Measurements from ENCODE around the gene IRAK3.
A peak's percentile ranks its signal among the peaks of the same experiment; 100 is the strongest.

IRAK3 gene, protein sequence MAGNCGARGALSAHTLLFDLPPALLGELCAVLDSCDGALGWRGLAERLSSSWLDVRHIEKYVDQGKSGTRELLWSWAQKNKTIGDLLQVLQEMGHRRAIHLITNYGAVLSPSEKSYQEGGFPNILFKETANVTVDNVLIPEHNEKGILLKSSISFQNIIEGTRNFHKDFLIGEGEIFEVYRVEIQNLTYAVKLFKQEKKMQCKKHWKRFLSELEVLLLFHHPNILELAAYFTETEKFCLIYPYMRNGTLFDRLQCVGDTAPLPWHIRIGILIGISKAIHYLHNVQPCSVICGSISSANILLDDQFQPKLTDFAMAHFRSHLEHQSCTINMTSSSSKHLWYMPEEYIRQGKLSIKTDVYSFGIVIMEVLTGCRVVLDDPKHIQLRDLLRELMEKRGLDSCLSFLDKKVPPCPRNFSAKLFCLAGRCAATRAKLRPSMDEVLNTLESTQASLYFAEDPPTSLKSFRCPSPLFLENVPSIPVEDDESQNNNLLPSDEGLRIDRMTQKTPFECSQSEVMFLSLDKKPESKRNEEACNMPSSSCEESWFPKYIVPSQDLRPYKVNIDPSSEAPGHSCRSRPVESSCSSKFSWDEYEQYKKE

DNA sequence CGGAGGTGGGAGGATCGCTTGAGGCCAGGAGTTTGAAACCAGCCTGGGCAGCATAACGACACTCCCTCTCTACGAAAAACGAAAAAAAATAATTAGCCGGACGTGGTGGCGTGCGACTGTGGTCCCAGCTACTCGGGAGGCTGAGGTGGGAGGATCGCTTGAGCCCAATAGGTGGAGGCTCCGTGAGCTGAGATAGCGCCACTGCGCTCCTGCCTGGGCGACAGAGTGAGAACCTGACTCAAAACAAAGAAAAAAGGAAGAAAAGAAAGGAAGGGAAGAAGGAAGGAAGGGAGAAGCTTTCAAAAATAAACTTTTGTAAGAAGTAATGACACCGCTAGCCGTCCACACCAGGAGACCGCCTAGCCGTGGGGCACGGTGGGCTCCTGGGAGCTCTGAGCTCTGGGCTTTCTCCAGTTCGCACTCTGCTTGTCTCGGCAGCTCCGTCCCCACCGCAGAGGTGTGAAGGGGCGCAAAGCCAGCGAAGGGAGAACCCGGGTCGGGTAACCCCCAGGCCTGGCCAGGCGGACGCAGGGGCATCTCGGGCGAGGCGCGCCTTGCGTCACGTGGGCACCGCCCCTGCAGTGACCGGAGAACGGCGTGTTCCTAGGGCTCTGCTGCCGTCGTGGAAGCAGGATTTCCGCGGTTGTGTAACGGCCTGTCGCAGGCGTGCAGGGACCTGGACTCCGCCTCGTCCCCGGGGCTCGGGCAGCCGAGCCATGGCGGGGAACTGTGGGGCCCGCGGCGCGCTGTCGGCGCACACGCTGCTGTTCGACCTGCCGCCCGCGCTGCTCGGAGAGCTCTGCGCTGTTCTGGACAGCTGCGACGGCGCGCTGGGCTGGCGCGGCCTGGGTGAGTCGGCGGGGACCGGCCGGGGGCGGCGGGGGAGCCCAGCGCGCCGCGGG is at the start of gene IRAK3:
TSS of gene IRAK3 (plus strand) at position 631 of the 902 bp plus-strand sequence. CDS start at position 717, 86 bp downstream.
- intact Hi-C loops (cut with micrococcal nuclease): loop anchor here (5.0 kb wide), 1 partner anchor 37 kb away; no protein-coding TSS in a partner anchor
- H3K27ac Mint-ChIP-seq: peak within 1 kb of the TSS; percentile 97

DNA sequence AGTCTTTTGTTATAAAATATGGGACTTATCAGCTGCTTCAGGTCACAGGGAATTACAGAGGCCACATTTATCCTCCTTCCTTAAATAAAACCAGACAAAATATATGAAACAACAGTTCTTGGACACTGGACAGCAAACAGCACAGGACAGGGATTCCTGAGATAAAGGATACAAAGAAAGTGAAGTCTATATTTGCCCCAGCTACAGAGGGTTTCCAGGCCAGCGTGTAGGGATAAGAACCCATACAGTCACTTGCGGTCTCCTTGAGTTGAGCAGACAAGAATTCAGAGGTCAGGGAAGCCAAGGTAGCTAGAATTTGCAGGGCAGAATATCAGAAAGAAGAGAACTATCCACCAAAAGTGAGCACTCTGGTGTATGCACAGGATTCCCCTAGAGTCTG is 49.7 kb upstream of the IRAK3 start:
- intact Hi-C loops (cut with micrococcal nuclease): no loop called here
- Mint-ChIP-seq H3K4me3 (no peak overlapping the region), H3K27me3 (no peaks in the 10 kb centered on the region), H3K36me3 (ENCODE audit: low read depth) (peaks cover 69% of the 10 kb centered on the region), H3K4me1 (ENCODE audit: low read depth) (peaks cover 6% of the 10 kb centered on the region), H3K27ac (no peak overlapping the region), H3K9me3 (peaks cover 17% of the 10 kb centered on the region)

More for the DNA sequence above, at the start of gene IRAK3:
- H3K27me3 Mint-ChIP-seq: no peaks in the 10 kb centered on the region
- H3K4me1 Mint-ChIP-seq (ENCODE audit: low read depth): peaks cover 50% of the 10 kb centered on the region
- no peaks in the 10 kb centered on the region for H3K36me3 Mint-ChIP-seq (ENCODE audit: low read depth)
- peaks cover 9% of the 10 kb centered on the region for H3K9me3 Mint-ChIP-seq
- peak within 1 kb of the TSS; percentile 83 for H3K4me3 Mint-ChIP-seq

DNA sequence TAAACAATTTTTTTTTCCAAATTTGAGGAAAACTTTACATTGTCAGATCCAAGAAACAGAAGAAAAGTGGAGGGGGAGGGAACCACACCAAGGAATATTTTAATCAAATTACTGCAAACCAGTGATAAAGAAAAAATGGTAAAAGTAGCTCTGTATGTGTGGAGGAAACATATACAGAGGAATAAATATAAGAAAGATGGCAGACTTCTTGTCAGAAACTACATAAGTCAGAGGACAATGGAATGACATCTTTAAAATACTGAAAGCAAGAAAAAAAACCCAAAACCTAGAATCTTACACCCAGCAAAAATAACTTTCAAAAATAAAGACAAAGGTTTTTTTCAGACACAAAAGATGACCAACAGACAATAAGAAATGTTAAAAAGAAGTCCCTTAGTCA is 48.3 kb upstream of the IRAK3 start:
- Mint-ChIP-seq H3K9me3 (peaks cover 17% of the 10 kb centered on the region), H3K27me3 (no peaks in the 10 kb centered on the region), H3K4me3 (no peak overlapping the region), H3K27ac (no peak overlapping the region), H3K36me3 (ENCODE audit: low read depth) (peaks cover 79% of the 10 kb centered on the region), H3K4me1 (ENCODE audit: low read depth) (peaks cover 18% of the 10 kb centered on the region)
- intact Hi-C loops (cut with micrococcal nuclease): loop anchor here (10.0 kb wide), 2 partner anchors 264 to 554 kb away; no protein-coding TSS in a partner anchor

DNA sequence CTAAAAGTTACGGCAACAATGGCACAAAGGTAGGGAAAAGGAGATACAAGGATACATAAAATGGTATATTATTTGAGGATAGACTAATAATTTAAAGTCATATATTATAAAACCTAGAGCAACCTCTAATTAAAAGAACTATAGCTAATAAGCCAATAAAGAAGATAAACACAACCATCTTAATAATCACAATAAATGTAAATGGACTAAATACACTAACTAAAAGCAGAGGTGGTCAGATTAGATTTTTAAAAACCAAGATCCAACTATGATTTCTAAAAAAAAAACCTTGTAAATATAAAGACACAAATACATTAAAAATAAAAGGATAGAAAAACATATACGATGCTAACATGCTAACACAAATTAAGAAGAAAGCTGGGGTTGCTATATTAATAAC is 47.7 kb upstream of the IRAK3 start:
- H3K27ac Mint-ChIP-seq: no peak overlapping the region
- H3K4me3 Mint-ChIP-seq: no peak overlapping the region
- H3K36me3 Mint-ChIP-seq (ENCODE audit: low read depth): peaks cover 81% of the 10 kb centered on the region
- H3K27me3 Mint-ChIP-seq: no peaks in the 10 kb centered on the region
- H3K9me3 Mint-ChIP-seq: peaks cover 17% of the 10 kb centered on the region
- intact Hi-C loops (cut with micrococcal nuclease): loop anchor here (10.0 kb wide), 2 partner anchors 264 to 554 kb away; no protein-coding TSS in a partner anchor
- peaks cover 23% of the 10 kb centered on the region for H3K4me1 Mint-ChIP-seq (ENCODE audit: low read depth)

DNA sequence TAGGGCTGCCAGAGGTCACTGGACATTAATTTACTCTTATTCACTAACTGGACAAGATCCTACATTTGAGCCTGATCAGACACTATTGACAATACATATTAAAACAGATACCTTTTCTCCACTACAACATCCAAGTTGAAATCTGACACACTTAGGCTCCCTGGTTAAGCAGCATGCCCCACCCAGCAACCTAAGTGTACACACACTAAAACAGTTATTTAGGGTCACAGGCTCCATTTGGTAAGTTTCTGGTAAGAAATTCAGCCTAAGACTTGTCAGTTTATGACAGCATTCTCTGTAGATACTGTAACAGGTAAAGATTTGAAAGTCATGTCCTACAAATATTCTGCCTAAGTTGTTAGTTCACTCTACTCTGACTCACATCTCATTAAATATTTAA is 46.2 kb upstream of the IRAK3 start:
- peaks cover 24% of the 10 kb centered on the region for H3K4me1 Mint-ChIP-seq (ENCODE audit: low read depth)
- H3K4me3 Mint-ChIP-seq: no peak overlapping the region
- intact Hi-C loops (cut with micrococcal nuclease): loop anchor here (10.0 kb wide), 2 partner anchors 262 to 552 kb away; no protein-coding TSS in a partner anchor
- peaks cover 17% of the 10 kb centered on the region for H3K9me3 Mint-ChIP-seq
- H3K27me3 Mint-ChIP-seq: no peaks in the 10 kb centered on the region
- no peak overlapping the region for H3K27ac Mint-ChIP-seq
- H3K36me3 Mint-ChIP-seq (ENCODE audit: low read depth): peaks cover 72% of the 10 kb centered on the region

DNA sequence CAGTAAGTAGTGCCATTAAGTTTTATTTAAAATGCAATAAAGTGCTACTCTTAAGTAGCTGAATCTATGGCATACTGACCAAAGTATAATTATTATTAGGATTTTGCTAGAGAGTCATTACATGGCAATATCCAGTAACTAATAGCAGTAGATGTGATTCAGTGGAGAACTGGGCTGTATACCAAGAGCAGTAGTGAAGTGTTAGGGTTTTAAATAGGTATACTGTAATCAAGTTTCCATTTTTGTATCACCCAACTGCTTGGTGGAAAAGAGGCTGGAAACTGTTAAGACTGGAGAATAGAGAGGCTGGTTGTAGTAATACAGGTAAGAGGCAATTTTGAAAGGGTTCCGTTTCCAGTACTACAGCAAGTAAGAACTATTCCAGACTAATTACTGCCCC is 45.1 kb upstream of the IRAK3 start:
- Mint-ChIP-seq H3K9me3 (peaks cover 17% of the 10 kb centered on the region), H3K4me3 (no peak overlapping the region), H3K27me3 (no peaks in the 10 kb centered on the region), H3K36me3 (ENCODE audit: low read depth) (peaks cover 79% of the 10 kb centered on the region), H3K4me1 (ENCODE audit: low read depth) (peaks cover 30% of the 10 kb centered on the region), H3K27ac (no peak overlapping the region)
- intact Hi-C loops (cut with micrococcal nuclease): loop anchor here (10.0 kb wide), 2 partner anchors 261 to 551 kb away; no protein-coding TSS in a partner anchor

DNA sequence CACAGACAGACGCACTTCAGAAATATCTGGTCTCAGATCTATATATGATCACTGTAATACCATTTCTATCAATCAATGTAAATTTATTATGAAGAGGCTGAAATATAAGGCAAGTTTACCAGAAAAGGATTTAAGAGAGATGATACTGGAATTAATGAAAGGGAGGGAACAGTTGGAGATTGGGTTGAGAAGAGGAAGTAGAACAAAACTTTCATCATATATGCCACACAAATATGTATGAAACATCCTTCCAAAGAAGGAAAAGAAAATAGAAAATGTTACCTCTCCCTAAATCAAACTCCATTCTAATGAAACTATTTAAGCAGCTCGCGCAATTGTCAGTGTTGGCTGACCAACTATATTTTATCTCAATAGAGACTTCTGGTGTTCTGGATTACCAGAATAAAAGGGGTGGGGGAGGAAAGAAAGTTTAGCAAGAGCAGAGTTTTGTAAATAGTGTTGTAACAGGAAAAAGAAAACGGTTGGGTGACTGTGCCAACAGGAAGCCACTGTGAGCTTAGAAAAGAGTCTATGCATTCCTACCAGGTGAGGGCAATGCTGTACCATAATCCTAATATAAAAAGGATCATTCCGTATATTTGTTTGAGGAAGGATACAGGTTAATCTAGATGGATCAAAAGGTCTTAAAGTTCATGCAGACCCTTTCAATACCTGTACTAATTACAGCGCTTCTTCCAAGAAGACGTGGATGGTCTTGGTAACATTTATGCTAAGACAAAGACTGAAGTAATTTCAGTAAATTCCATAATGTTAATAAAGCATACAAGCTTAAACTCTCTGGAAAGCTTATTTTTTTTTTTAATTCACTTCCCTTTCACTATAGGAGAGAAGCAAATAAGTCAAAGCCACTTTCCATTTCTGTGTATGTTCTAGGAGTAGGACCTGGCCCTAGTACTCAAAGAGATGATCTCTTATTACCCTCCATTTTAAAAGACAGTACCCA is 43.9 kb upstream of the IRAK3 start:
- H3K4me3 Mint-ChIP-seq: peak overlapping the region; percentile 9
- peak overlapping the region; percentile 76 for H3K27ac Mint-ChIP-seq

DNA sequence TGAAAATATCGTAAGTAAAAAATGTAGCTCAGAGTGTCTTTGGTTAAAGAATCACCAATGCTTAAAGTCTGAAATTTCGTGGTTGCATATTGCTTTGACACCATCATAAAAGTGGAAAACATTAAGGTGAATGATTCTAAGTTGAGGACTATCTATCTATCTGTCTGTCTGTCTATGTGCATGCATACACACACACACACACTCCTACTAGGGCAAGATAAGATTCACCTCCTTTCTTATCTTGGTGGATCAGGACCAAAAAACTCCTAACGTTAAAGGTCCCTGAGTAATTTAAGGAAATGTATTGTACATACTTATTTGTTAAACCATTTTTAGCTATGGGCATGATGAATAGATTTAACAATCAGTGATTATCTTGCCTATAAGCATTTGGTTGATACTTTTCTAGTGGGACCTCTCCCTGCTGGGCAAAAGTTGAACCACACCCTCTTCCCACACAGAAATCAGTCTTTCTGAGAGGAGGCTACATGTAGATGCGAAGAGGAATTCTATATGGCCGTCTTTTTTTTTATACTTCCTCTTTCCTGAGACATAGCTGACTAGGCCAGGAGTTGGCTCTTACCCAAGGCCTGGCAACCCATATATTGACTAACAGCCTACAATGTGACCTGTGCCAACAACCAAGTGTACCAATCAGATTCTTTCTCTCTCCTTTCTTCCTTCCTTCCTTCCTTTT is 39.2 kb upstream of the IRAK3 start:
- Mint-ChIP-seq H3K27me3 (no peaks in the 10 kb centered on the region), H3K4me3 (no peak overlapping the region), H3K4me1 (ENCODE audit: low read depth) (peaks cover 38% of the 10 kb centered on the region), H3K36me3 (ENCODE audit: low read depth) (peaks cover 53% of the 10 kb centered on the region), H3K9me3 (no peaks in the 10 kb centered on the region), H3K27ac (peak overlapping the region; percentile 78)
- intact Hi-C loops (cut with micrococcal nuclease): loop anchor here (5.0 to 10.0 kb wide), 3 partner anchors 37 to 545 kb away; partner anchors contain the start of gene IRAK3

More for the DNA sequence above, 43.9 kb upstream of the IRAK3 start:
- intact Hi-C loops (cut with micrococcal nuclease): loop anchor here (10.0 kb wide), 2 partner anchors 260 to 550 kb away; no protein-coding TSS in a partner anchor
- Mint-ChIP-seq H3K4me1 (ENCODE audit: low read depth) (peaks cover 34% of the 10 kb centered on the region), H3K27me3 (no peaks in the 10 kb centered on the region), H3K36me3 (ENCODE audit: low read depth) (peaks cover 75% of the 10 kb centered on the region), H3K9me3 (peaks cover 12% of the 10 kb centered on the region)

DNA sequence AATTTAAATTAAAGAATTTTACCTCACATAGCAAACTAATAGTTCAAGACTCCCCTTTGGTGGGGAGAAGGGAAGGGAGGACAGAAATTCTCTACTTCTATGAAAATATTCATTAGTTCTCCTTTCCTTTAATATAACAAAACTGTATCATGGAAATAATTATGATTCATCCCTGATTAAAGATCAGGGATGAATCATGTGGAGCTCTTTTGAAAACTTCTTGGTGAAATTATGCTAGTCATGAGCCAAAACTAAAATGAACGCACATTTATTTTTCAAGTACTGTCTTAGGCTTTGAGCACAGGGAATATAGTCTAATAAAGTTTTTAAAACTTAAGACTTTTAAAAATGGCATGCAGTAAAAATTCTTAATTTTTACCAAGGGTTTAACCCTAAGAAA is 36.3 kb upstream of the IRAK3 start:
- H3K4me3 Mint-ChIP-seq: no peak overlapping the region
- H3K4me1 Mint-ChIP-seq (ENCODE audit: low read depth): peaks cover 46% of the 10 kb centered on the region
- H3K27me3 Mint-ChIP-seq: no peaks in the 10 kb centered on the region
- intact Hi-C loops (cut with micrococcal nuclease): loop anchor here (5.0 kb wide), 1 partner anchor 35 kb away; the partner anchor contains the start of gene IRAK3
- no peak overlapping the region for H3K27ac Mint-ChIP-seq
- H3K36me3 Mint-ChIP-seq (ENCODE audit: low read depth): peaks cover 66% of the 10 kb centered on the region
- H3K9me3 Mint-ChIP-seq: no peaks in the 10 kb centered on the region

DNA sequence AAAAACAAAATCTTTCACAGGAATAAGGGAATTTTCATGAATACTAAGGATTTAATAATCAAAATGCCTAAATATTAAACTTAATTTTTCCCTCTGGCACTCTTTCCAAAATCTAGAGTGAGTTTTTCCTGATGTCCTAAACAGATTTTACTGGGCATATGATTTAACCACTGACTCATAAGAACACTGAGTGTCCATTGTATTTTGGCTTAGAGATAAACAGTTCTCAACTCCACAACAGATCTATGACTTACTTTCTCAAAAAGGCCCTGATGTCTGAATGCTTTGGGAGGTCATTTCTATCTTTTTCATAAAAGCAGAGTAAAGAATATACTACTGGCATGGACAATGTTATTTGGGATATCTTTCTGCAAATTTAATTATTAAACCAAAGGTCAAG is 34.2 kb upstream of the IRAK3 start:
- H3K4me1 Mint-ChIP-seq (ENCODE audit: low read depth): peaks cover 56% of the 10 kb centered on the region
- no peaks in the 10 kb centered on the region for H3K27me3 Mint-ChIP-seq
- peak overlapping the region; percentile 39 for H3K27ac Mint-ChIP-seq
- H3K4me3 Mint-ChIP-seq: no peak overlapping the region
- peaks cover 71% of the 10 kb centered on the region for H3K36me3 Mint-ChIP-seq (ENCODE audit: low read depth)
- intact Hi-C loops (cut with micrococcal nuclease): loop anchor here (5.0 kb wide), 1 partner anchor 33 kb away; the partner anchor contains the start of gene IRAK3
- peaks cover 14% of the 10 kb centered on the region for H3K9me3 Mint-ChIP-seq

DNA sequence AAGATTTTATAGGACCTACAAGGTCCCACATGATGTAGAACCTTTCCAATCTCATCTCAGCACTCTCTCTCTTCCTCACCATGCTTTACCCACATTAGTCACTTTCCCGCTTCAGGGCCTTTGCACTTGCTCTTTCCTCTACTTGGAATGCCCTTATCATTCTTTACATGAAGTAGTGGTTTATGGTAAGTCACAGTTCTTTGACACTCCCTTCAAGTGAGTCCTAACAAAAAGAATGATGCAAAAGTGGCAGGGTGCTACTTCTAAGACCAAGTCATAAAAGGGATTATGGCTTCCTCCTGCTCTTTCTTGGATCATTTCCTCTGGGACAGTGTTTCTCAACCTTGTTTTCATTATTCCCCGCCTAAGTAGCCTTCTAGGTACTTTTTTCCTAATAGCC is 32.4 kb upstream of the IRAK3 start:
- no peak overlapping the region for H3K27ac Mint-ChIP-seq
- peaks cover 16% of the 10 kb centered on the region for H3K9me3 Mint-ChIP-seq
- H3K4me1 Mint-ChIP-seq (ENCODE audit: low read depth): peaks cover 48% of the 10 kb centered on the region
- no peaks in the 10 kb centered on the region for H3K27me3 Mint-ChIP-seq
- H3K36me3 Mint-ChIP-seq (ENCODE audit: low read depth): peaks cover 69% of the 10 kb centered on the region
- intact Hi-C loops (cut with micrococcal nuclease): no loop called here
- H3K4me3 Mint-ChIP-seq: no peak overlapping the region

DNA sequence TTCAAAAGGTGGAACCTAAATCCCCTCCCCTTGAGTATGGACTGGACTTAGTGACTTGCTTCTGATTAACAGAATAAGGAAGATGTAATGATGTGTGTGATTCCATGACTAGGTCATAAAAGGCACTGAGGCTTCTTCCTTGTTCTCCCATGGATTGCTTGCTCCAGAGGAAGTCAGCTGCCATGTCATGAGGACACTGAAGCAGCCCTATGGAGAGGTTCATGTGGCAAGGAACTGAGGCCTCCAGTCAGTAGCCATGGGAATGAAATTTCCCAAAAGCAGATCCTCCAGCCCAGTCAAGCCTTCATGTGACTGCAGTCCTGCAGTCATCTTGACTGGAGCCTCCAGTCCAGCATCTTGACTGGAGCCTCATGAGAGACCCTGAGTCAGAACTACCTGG is 29.9 kb upstream of the IRAK3 start:
- Mint-ChIP-seq H3K4me1 (ENCODE audit: low read depth) (peaks cover 67% of the 10 kb centered on the region), H3K9me3 (peaks cover 30% of the 10 kb centered on the region), H3K27me3 (no peaks in the 10 kb centered on the region), H3K27ac (peak overlapping the region; percentile 67), H3K36me3 (ENCODE audit: low read depth) (peaks cover 79% of the 10 kb centered on the region), H3K4me3 (no peak overlapping the region)
- intact Hi-C loops (cut with micrococcal nuclease): no loop called here
